OCI-LY3 (cell line): ENCODE data around the gene PITRM1.

ENCODE experiments used
- EZH2phosphoT487 ChIP-seq: fragments of 200-600 bp; shearing (Covaris generic); IDR thresholded peaks from 2 replicates; pipeline ENCODE4 v1.6.1; 2018; ENCODE audit warnings: antibody characterized with exemption, mixed run types, low read depth
- TF ChIP-seq, protein P1 (sequence below): fragments of 200-600, 300-600 bp; sonication (generic); IDR thresholded peaks from 2 replicates; pipeline ENCODE4 v1.5.1; 2014; ENCODE audit warnings: antibody characterized with exemption, low read length, low read depth

GRCh38 chr10:3104251-3104918 is 68.2 kb downstream of the PITRM1 start:
- TF ChIP-seq, protein P1, sequence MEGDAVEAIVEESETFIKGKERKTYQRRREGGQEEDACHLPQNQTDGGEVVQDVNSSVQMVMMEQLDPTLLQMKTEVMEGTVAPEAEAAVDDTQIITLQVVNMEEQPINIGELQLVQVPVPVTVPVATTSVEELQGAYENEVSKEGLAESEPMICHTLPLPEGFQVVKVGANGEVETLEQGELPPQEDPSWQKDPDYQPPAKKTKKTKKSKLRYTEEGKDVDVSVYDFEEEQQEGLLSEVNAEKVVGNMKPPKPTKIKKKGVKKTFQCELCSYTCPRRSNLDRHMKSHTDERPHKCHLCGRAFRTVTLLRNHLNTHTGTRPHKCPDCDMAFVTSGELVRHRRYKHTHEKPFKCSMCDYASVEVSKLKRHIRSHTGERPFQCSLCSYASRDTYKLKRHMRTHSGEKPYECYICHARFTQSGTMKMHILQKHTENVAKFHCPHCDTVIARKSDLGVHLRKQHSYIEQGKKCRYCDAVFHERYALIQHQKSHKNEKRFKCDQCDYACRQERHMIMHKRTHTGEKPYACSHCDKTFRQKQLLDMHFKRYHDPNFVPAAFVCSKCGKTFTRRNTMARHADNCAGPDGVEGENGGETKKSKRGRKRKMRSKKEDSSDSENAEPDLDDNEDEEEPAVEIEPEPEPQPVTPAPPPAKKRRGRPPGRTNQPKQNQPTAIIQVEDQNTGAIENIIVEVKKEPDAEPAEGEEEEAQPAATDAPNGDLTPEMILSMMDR, result no peak
- no peak for TF ChIP-seq EZH2phosphoT487
